Osteoblast (primary cell): ENCODE data around the gene HOXC13. TPM values are rescaled to one million over a fixed set of nuclear protein-coding genes. Genes with fewer than 3 reads are reported as not detected.

Experiments
- DNase-seq: peaks from one replicate; pipeline ENCODE4 v3.0.0; 2011; ENCODE audit warnings: low spot score, mixed read lengths; ENCODE audit not compliant: insufficient read length; ENCODE audit errors: missing footprints
- H2AFZ ChIP-seq: 2 replicates; pipeline ENCODE4 v1.6.0; 2011; ENCODE audit warnings: mild to moderate bottlenecking, low read length
- H3K27ac ChIP-seq: 2 replicates; pipeline ENCODE4 v1.5.1; 2011; ENCODE audit warnings: mild to moderate bottlenecking, low read depth, low read length, moderate library complexity
- H3K27me3 ChIP-seq: 2 replicates; pipeline ENCODE4 v1.6.0; 2012; ENCODE audit warnings: mild to moderate bottlenecking, control low read depth, inconsistent platforms, low read length, moderate library complexity; ENCODE audit not compliant: insufficient read depth
- H3K36me3 ChIP-seq: 2 replicates; pipeline ENCODE4 v1.5.1; 2011; ENCODE audit warnings: mild to moderate bottlenecking, low read length, control low read depth, moderate library complexity; ENCODE audit not compliant: insufficient read depth
- H3K4me1 ChIP-seq: 2 replicates; pipeline ENCODE4 v1.5.1; 2011; ENCODE audit warnings: mild to moderate bottlenecking, low read length, control low read depth, moderate library complexity; ENCODE audit not compliant: insufficient read depth
- H3K4me2 ChIP-seq: 2 replicates; pipeline ENCODE4 v1.6.0; 2011; ENCODE audit warnings: mild to moderate bottlenecking, low read length; ENCODE audit not compliant: insufficient read depth
- H3K4me3 ChIP-seq: fragments of 200-600 bp; sonication (generic); 3 replicates; pipeline ENCODE4 v1.5.1; 2012; ENCODE audit warnings: mild to moderate bottlenecking, low read length, inconsistent platforms; ENCODE audit not compliant: insufficient read depth
- H3K79me2 ChIP-seq: 2 replicates; pipeline ENCODE4 v1.6.0; 2012; ENCODE audit warnings: mild to moderate bottlenecking, low read length, control low read depth, inconsistent platforms; ENCODE audit not compliant: insufficient read depth
- H3K9me3 ChIP-seq: 2 replicates; pipeline ENCODE4 v1.5.1; 2011; ENCODE audit warnings: low read depth, low read length, control low read depth
- H4K20me1 ChIP-seq: 2 replicates; pipeline ENCODE4 v1.6.0; 2012; ENCODE audit warnings: mild to moderate bottlenecking, low read length, control low read depth; ENCODE audit not compliant: insufficient read depth
- total RNA-seq: library from RNA; depleted of rRNA; stranded (reverse); fragments of >200 nt; gene quantifications from 2 replicates; pipeline ENCODE4 v1.2.3, GENCODE V29; 2012
- TF ChIP-seq, protein P1 (sequence below): IDR thresholded peaks from 2 replicates; pipeline ENCODE4 v1.5.1; 2011; ENCODE audit warnings: mild to moderate bottlenecking, low read depth, low read length, moderate library complexity; ENCODE audit errors: extremely low read depth

The HOXC13 gene
- total RNA-seq, 1 donor, result not detected

DNA sequence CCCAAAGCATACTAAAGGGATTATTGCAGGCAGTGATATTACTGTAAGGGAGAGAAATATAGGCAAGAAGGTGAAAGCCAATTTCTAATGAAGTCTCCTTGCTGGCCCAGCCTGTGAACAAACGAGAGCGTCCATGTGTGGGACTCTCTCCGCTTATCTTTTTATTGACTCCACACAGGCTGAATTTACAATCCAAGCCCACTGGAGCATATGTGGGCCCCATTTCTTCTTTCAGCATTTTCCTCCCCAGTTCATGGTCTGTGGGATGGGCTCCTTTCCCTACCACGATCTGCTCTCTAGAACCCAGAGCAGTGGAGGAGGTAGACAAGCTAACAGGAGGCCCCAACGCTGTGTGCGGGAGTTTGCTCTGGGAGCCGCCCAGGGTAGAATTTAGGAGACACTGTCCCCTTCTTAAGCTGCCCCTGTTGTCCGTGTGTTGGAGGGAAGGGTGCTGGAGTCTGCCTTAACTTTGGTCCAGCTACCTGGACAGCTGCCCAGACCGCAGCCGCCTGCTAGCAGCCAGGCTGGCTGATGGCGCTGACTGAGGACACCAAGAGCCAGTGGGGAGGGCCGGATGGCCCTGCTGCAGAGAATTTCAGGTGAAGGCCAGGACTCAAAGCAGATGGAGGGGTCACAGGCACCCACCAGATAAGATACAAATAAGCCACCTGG is 31.1 kb downstream of the HOXC13 start:
- no peak overlapping the region for H3K4me2 ChIP-seq
- TF ChIP-seq, protein P1, sequence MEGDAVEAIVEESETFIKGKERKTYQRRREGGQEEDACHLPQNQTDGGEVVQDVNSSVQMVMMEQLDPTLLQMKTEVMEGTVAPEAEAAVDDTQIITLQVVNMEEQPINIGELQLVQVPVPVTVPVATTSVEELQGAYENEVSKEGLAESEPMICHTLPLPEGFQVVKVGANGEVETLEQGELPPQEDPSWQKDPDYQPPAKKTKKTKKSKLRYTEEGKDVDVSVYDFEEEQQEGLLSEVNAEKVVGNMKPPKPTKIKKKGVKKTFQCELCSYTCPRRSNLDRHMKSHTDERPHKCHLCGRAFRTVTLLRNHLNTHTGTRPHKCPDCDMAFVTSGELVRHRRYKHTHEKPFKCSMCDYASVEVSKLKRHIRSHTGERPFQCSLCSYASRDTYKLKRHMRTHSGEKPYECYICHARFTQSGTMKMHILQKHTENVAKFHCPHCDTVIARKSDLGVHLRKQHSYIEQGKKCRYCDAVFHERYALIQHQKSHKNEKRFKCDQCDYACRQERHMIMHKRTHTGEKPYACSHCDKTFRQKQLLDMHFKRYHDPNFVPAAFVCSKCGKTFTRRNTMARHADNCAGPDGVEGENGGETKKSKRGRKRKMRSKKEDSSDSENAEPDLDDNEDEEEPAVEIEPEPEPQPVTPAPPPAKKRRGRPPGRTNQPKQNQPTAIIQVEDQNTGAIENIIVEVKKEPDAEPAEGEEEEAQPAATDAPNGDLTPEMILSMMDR, result no peak
- peaks cover 48% of the 10 kb centered on the region for H3K27me3 ChIP-seq
- H2AFZ ChIP-seq, result no peak overlapping the region
- peaks cover 9% of the 10 kb centered on the region for H3K4me1 ChIP-seq
- no peaks in the 10 kb centered on the region for H4K20me1 ChIP-seq
- no peaks in the 10 kb centered on the region for H3K9me3 ChIP-seq
- H3K4me3 ChIP-seq, result no peak overlapping the region
- no peak for DNase-seq
- H3K36me3 ChIP-seq, result no peaks in the 10 kb centered on the region
- no peaks in the 10 kb centered on the region for H3K79me2 ChIP-seq
- no peak overlapping the region for H3K27ac ChIP-seq

DNA sequence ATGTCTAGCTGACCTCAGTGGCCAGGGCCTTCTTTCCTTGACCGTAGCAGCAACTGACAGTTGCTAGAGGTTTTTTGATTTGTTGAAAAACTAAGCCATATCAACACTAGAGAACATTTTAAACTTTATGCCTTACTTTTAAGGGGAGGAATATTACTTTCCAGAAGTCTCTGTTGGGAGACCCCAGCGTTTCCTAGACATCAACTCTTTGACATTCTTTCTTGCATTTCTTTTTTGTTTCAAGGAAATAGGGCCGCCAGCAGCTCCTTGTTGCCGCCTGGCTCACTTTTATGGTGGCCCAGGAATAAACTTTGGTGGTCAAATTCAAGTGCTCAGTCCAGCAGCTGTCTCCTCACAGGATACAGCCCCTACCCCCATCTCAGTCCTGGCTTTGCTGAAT is 31.8 kb downstream of the HOXC13 start:
- Histone ChIP-seq H3K4me3 (no peak overlapping the region), H2AFZ (no peak overlapping the region), H3K27ac (no peak overlapping the region), H3K9me3 (no peaks in the 10 kb centered on the region), H3K79me2 (no peaks in the 10 kb centered on the region), H3K4me1 (peaks cover 9% of the 10 kb centered on the region), H3K36me3 (no peaks in the 10 kb centered on the region), H4K20me1 (no peaks in the 10 kb centered on the region), H3K27me3 (peaks cover 41% of the 10 kb centered on the region), H3K4me2 (no peak overlapping the region)
- TF ChIP-seq, protein P1, result no peak
- no peak for DNase-seq

DNA sequence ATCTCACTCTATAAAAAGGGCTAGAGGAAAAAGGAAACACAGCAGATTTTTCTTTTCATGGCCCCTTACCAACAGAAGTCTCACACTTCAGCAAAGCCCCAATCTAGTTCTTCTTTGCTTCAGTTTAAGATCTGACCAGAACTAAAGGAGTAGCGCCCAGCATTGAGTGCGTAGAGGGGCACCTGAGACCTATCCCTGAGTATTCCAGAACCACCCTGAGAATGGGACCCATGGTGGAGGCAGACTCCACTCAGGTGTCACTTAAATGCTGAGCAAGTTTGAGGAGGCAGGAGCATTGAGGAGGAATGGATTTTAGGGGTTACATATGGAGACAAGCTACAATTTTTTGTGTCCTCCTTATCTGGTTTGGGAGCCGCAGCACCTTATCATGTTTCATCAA is 32.5 kb downstream of the HOXC13 start:
- peaks cover 35% of the 10 kb centered on the region for H3K27me3 ChIP-seq
- no peaks in the 10 kb centered on the region for H4K20me1 ChIP-seq
- no peak overlapping the region for H3K27ac ChIP-seq
- H3K36me3 ChIP-seq, result no peaks in the 10 kb centered on the region
- H3K9me3 ChIP-seq, result no peaks in the 10 kb centered on the region
- no peak overlapping the region for H3K4me3 ChIP-seq
- TF ChIP-seq, protein P1, result no peak
- peaks cover 9% of the 10 kb centered on the region for H3K4me1 ChIP-seq
- H3K4me2 ChIP-seq, result no peak overlapping the region
- no peak for DNase-seq
- H2AFZ ChIP-seq, result no peak overlapping the region
- no peaks in the 10 kb centered on the region for H3K79me2 ChIP-seq

DNA sequence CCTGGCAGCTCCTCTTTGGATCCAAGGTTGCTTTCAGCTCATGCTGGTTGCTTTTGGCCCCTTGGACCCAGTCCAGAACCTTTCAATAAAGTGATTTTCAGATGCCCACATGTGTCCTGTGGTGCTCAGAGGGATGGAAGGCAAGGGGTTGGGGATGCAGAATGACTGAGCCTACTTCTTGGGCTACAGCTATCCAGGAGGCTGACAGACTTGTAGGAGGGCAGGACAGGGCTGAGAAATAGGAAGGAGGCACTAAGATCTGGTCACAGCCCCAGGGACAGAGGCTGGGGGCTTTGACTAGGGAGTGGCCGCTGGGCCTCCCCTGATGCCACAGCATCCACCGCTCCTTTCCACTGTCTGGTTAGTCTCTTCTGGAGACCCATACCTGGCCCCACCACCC is 33.1 kb downstream of the HOXC13 start:
- H2AFZ ChIP-seq, result no peak overlapping the region
- peaks cover 34% of the 10 kb centered on the region for H3K27me3 ChIP-seq
- H3K79me2 ChIP-seq, result no peaks in the 10 kb centered on the region
- TF ChIP-seq, protein P1, result no peak
- no peak overlapping the region for H3K27ac ChIP-seq
- no peak for DNase-seq
- no peak overlapping the region for H3K4me3 ChIP-seq
- H3K4me2 ChIP-seq, result no peak overlapping the region
- H3K4me1 ChIP-seq, result peaks cover 9% of the 10 kb centered on the region
- H3K36me3 ChIP-seq, result no peaks in the 10 kb centered on the region
- no peaks in the 10 kb centered on the region for H3K9me3 ChIP-seq
- H4K20me1 ChIP-seq, result no peaks in the 10 kb centered on the region
